Keratinocyte (primary cell): ENCODE measurements around the gene GOLGA6L7. TPM values are rescaled to one million over a fixed set of nuclear protein-coding genes. Genes with fewer than 3 reads are reported as not detected.

Experiments
- DNase-seq: peaks from one replicate; pipeline ENCODE4 v3.0.0-alpha.2; 2011; ENCODE audit warnings: low read depth, missing footprints, low spot score
- FAIRE-seq: peaks from 2 replicates; lab custom pipeline; 2011; peaks lifted over from hg19 to GRCh38; lab: Jason Lieb, UNC
- H2AFZ ChIP-seq: 2 replicates; pipeline ENCODE4 v1.6.0; 2012; ENCODE audit warnings: low read length, control low read depth, inconsistent platforms; ENCODE audit not compliant: control insufficient read depth
- H3K27ac ChIP-seq: 2 replicates; pipeline ENCODE4 v1.5.1; 2011; ENCODE audit warnings: low read length; ENCODE audit not compliant: control insufficient read depth, insufficient read depth
- H3K27me3 ChIP-seq: 3 replicates; pipeline ENCODE4 v1.6.0; 2011; ENCODE audit warnings: low read length; ENCODE audit not compliant: control insufficient read depth, insufficient read depth; ENCODE audit errors: extremely low read depth
- H3K36me3 ChIP-seq, 2 experiments: 2 replicates in 1 of 2; 3 replicates in 1 of 2; pipeline ENCODE4 v1.5.1; 2011; ENCODE audit warnings: low read length in 2 of 2, mild to moderate bottlenecking in 1 of 2; ENCODE audit not compliant: control insufficient read depth in 2 of 2, insufficient read depth in 2 of 2; ENCODE audit errors: extremely low read depth in 1 of 2
- H3K4me1 ChIP-seq: 3 replicates; pipeline ENCODE4 v1.5.1; 2011; ENCODE audit warnings: low read length; ENCODE audit not compliant: control insufficient read depth, insufficient read depth; ENCODE audit errors: extremely low read depth
- H3K4me2 ChIP-seq: 3 replicates; pipeline ENCODE4 v1.6.0; 2011; ENCODE audit warnings: low read depth, low read length; ENCODE audit not compliant: control insufficient read depth, insufficient read depth; ENCODE audit errors: extremely low read depth
- H3K4me3 ChIP-seq, 3 experiments: fragments of 200-600 bp in 1 of 3; sonication (generic) in 1 of 3; 2 replicates in 2 of 3; 3 replicates in 1 of 3; pipeline ENCODE4 v1.5.1; 2011 to 2016; ENCODE audit warnings: low read length in 3 of 3, mild to moderate bottlenecking in 3 of 3, control low read depth in 2 of 3, inconsistent platforms in 1 of 3, low read depth in 1 of 3, mixed read lengths in 1 of 3, mixed run types in 1 of 3, moderate library complexity in 1 of 3; ENCODE audit not compliant: control insufficient read depth in 2 of 3, insufficient read depth in 2 of 3; ENCODE audit errors: extremely low read depth in 1 of 3
- H3K79me2 ChIP-seq: 2 replicates; pipeline ENCODE4 v1.6.0; 2012; ENCODE audit warnings: low read length; ENCODE audit not compliant: control insufficient read depth, insufficient read depth
- H3K9ac ChIP-seq: 3 replicates; pipeline ENCODE4 v1.6.0; 2011; ENCODE audit warnings: low read length; ENCODE audit not compliant: control insufficient read depth, insufficient read depth; ENCODE audit errors: extremely low read depth
- H3K9me1 ChIP-seq: 3 replicates; pipeline ENCODE4 v1.6.0; 2011; ENCODE audit warnings: low read length; ENCODE audit not compliant: control insufficient read depth, insufficient read depth; ENCODE audit errors: extremely low read depth
- H3K9me3 ChIP-seq: 2 replicates; pipeline ENCODE4 v1.5.1; 2012; ENCODE audit warnings: low read depth, low read length; ENCODE audit not compliant: control insufficient read depth
- H4K20me1 ChIP-seq: 3 replicates; pipeline ENCODE4 v1.6.0; 2011; ENCODE audit warnings: low read length; ENCODE audit not compliant: control insufficient read depth, insufficient read depth; ENCODE audit errors: extremely low read depth
- EZH2 ChIP-seq: IDR thresholded peaks from one replicate; pipeline ENCODE4 v1.6.1; 2012; ENCODE audit warnings: inconsistent platforms, mild to moderate bottlenecking, low read length, moderate library complexity
- dilution Hi-C: fragments of 300-500 bp; cut with MboI; formaldehyde crosslinking; loops from one replicate; pipeline ENCODE4 v1.7.0; 2020; ENCODE audit warnings: low sequenced_read_pairs; ENCODE audit not compliant: extremely low pct_ligation_motif_present
- polyA plus RNA-seq, 5 experiments: library from polyadenylated mRNA; depleted of rRNA in 3 of 5; stranded (reverse) in 3 of 5; stranded (forward) in 1 of 5; unstranded in 1 of 5; fragments of >200 nt; gene quantifications; 1 replicate in 1 of 5; 2 replicates in 3 of 5; 3 replicates in 1 of 5; pipeline versions ENCODE4 v1.2.1 to v1.2.3, GENCODE V29; 2011 to 2012; ENCODE audit warnings: missing spikeins in 2 of 5, low read depth in 1 of 5, low replicate concordance in 1 of 5
- TF ChIP-seq, protein P1 (sequence below), 3 experiments: IDR thresholded peaks in 1 of 3; conservative IDR thresholded peaks in 1 of 3; optimal IDR thresholded peaks in 1 of 3; 2 replicates in 2 of 3; 3 replicates in 1 of 3; pipeline versions ENCODE3 to v1.5.1; 2011; ENCODE audit warnings: low read length in 3 of 3, mild to moderate bottlenecking in 3 of 3, moderate library complexity in 2 of 3, control low read depth in 1 of 3, inconsistent platforms in 1 of 3; ENCODE audit not compliant: insufficient read depth in 2 of 3; ENCODE audit errors: extremely low read depth in 1 of 3

Gene GOLGA6L7
- polyA plus RNA-seq, 1 donor (not counting 4 experiments of a cell fraction or from before 2014, with no cell fraction given), result not detected

DNA sequence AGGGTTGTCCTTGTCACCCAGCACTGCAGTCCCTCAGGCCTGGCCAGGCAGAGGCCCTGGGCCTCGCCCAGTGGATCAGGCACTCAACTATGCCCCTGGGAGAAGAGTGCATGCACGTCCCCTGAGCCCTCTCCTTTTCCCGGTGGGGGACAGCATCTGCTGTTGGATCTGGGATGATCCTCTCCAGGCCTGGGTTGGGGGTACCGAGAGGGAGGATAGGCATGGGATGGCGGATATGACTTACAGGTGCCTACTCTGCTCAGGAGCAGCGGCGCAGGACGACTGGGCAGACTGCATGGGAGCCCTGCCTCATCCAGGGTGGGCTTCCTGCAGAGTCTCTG lies 28.4 kb upstream of the GOLGA6L7 start:
- FAIRE-seq (no peak), DNase-seq (no peak)
- Histone ChIP-seq H3K9me3 (no peaks in the 10 kb centered on the region), H3K36me3 (no peaks in the 10 kb centered on the region), H3K79me2 (no peaks in the 10 kb centered on the region), H3K27ac (no peak overlapping the region), H3K4me1 (no peaks in the 10 kb centered on the region), H4K20me1 (no peaks in the 10 kb centered on the region), H3K4me3 (no peak overlapping the region), H3K9ac (no peak overlapping the region), H3K9me1 (no peaks in the 10 kb centered on the region), H3K27me3 (no peaks in the 10 kb centered on the region), H2AFZ (no peak overlapping the region), H3K4me2 (no peak overlapping the region)
- dilution Hi-C loops, result no loop called here
- no peak for TF ChIP-seq EZH2
- TF ChIP-seq, protein P1, sequence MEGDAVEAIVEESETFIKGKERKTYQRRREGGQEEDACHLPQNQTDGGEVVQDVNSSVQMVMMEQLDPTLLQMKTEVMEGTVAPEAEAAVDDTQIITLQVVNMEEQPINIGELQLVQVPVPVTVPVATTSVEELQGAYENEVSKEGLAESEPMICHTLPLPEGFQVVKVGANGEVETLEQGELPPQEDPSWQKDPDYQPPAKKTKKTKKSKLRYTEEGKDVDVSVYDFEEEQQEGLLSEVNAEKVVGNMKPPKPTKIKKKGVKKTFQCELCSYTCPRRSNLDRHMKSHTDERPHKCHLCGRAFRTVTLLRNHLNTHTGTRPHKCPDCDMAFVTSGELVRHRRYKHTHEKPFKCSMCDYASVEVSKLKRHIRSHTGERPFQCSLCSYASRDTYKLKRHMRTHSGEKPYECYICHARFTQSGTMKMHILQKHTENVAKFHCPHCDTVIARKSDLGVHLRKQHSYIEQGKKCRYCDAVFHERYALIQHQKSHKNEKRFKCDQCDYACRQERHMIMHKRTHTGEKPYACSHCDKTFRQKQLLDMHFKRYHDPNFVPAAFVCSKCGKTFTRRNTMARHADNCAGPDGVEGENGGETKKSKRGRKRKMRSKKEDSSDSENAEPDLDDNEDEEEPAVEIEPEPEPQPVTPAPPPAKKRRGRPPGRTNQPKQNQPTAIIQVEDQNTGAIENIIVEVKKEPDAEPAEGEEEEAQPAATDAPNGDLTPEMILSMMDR (optimal IDR thresholded peaks at IDR 0.05 in 1 of 3, IDR thresholded peaks at IDR 0.05 in 1 of 3, conservative IDR thresholded peaks at IDR 0.05 in 1 of 3; ENCODE audit: extremely low read depth in 1 of 3, insufficient read depth in 2 of 3, low read length in 3 of 3), result no peak

DNA sequence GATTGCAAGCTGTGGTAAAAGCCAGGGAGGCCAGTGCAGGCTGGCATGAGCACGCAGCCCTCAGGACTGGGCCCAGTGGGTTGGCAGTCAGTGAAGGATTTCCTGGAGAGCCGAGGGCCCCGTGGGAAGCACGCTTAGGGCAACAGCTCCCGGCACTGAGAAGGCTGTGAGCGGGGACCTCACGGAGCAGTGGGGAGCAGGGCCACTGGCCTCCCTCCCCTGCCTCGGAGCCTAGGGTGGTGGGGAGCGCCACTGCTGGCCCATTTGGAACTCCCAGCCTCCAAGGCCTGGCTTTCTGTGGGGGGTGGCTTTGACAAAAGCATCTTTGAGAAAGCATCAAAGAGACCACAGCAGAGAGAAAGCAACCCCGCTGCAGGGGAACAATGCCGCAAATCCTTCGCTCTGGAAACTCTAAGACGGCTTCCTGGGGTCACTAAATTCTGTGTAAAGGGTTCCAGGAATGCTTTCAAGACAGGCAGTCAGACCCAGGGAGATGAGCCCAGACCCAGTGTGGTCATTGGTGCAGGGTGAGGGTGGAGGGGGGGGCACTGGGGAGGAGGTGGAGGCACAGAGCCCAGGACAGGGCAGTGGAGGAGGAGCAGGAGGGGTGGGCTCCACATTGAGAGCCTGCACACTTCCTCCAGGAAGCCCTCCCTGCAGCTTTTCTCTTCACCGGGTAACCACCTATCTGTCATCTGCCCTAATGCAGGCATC lies 27.8 kb upstream of the GOLGA6L7 start:
- no peaks in the 10 kb centered on the region for H3K9me3 ChIP-seq
- dilution Hi-C loops, result no loop called here
- no peak overlapping the region for H3K4me2 ChIP-seq
- FAIRE-seq (no peak), DNase-seq (no peak)
- H2AFZ ChIP-seq, result no peak overlapping the region
- no peaks in the 10 kb centered on the region for H3K27me3 ChIP-seq
- no peaks in the 10 kb centered on the region for H3K36me3 ChIP-seq
- no peak overlapping the region for H3K9ac ChIP-seq
- no peaks in the 10 kb centered on the region for H4K20me1 ChIP-seq
- no peak overlapping the region for H3K4me3 ChIP-seq
- no peaks in the 10 kb centered on the region for H3K9me1 ChIP-seq
- H3K79me2 ChIP-seq, result no peaks in the 10 kb centered on the region
- no peaks in the 10 kb centered on the region for H3K4me1 ChIP-seq
- TF ChIP-seq, protein P1 (optimal IDR thresholded peaks at IDR 0.05 in 1 of 3, IDR thresholded peaks at IDR 0.05 in 1 of 3, conservative IDR thresholded peaks at IDR 0.05 in 1 of 3; ENCODE audit: extremely low read depth in 1 of 3, insufficient read depth in 2 of 3, low read length in 3 of 3), result no peak
- TF ChIP-seq EZH2, result no peak
- no peak overlapping the region for H3K27ac ChIP-seq
